Keratinocyte (primary cell): ENCODE results near the gene DNLZ. TPM values are rescaled to one million over a fixed set of nuclear protein-coding genes. Genes with fewer than 3 reads are reported as not detected.

Experiments
- DNase-seq: peaks from one replicate; pipeline ENCODE4 v3.0.0-alpha.2; 2011; ENCODE audit warnings: low read depth, missing footprints, low spot score
- FAIRE-seq: peaks from 2 replicates; lab custom pipeline; 2011; peaks lifted over from hg19 to GRCh38; lab: Jason Lieb, UNC
- H2AFZ ChIP-seq: 2 replicates; pipeline ENCODE4 v1.6.0; 2012; ENCODE audit warnings: low read length, control low read depth, inconsistent platforms; ENCODE audit not compliant: control insufficient read depth
- H3K27ac ChIP-seq: 2 replicates; pipeline ENCODE4 v1.5.1; 2011; ENCODE audit warnings: low read length; ENCODE audit not compliant: control insufficient read depth, insufficient read depth
- H3K27me3 ChIP-seq: 3 replicates; pipeline ENCODE4 v1.6.0; 2011; ENCODE audit warnings: low read length; ENCODE audit not compliant: control insufficient read depth, insufficient read depth; ENCODE audit errors: extremely low read depth
- H3K36me3 ChIP-seq, 2 experiments: 2 replicates in 1 of 2; 3 replicates in 1 of 2; pipeline ENCODE4 v1.5.1; 2011; ENCODE audit warnings: low read length in 2 of 2, mild to moderate bottlenecking in 1 of 2; ENCODE audit not compliant: control insufficient read depth in 2 of 2, insufficient read depth in 2 of 2; ENCODE audit errors: extremely low read depth in 1 of 2
- H3K4me1 ChIP-seq: 3 replicates; pipeline ENCODE4 v1.5.1; 2011; ENCODE audit warnings: low read length; ENCODE audit not compliant: control insufficient read depth, insufficient read depth; ENCODE audit errors: extremely low read depth
- H3K4me2 ChIP-seq: 3 replicates; pipeline ENCODE4 v1.6.0; 2011; ENCODE audit warnings: low read depth, low read length; ENCODE audit not compliant: control insufficient read depth, insufficient read depth; ENCODE audit errors: extremely low read depth
- H3K4me3 ChIP-seq, 3 experiments: fragments of 200-600 bp in 1 of 3; sonication (generic) in 1 of 3; 2 replicates in 2 of 3; 3 replicates in 1 of 3; pipeline ENCODE4 v1.5.1; 2011 to 2016; ENCODE audit warnings: low read length in 3 of 3, mild to moderate bottlenecking in 3 of 3, control low read depth in 2 of 3, inconsistent platforms in 1 of 3, low read depth in 1 of 3, mixed read lengths in 1 of 3, mixed run types in 1 of 3, moderate library complexity in 1 of 3; ENCODE audit not compliant: control insufficient read depth in 2 of 3, insufficient read depth in 2 of 3; ENCODE audit errors: extremely low read depth in 1 of 3
- H3K79me2 ChIP-seq: 2 replicates; pipeline ENCODE4 v1.6.0; 2012; ENCODE audit warnings: low read length; ENCODE audit not compliant: control insufficient read depth, insufficient read depth
- H3K9ac ChIP-seq: 3 replicates; pipeline ENCODE4 v1.6.0; 2011; ENCODE audit warnings: low read length; ENCODE audit not compliant: control insufficient read depth, insufficient read depth; ENCODE audit errors: extremely low read depth
- H3K9me1 ChIP-seq: 3 replicates; pipeline ENCODE4 v1.6.0; 2011; ENCODE audit warnings: low read length; ENCODE audit not compliant: control insufficient read depth, insufficient read depth; ENCODE audit errors: extremely low read depth
- H3K9me3 ChIP-seq: 2 replicates; pipeline ENCODE4 v1.5.1; 2012; ENCODE audit warnings: low read depth, low read length; ENCODE audit not compliant: control insufficient read depth
- H4K20me1 ChIP-seq: 3 replicates; pipeline ENCODE4 v1.6.0; 2011; ENCODE audit warnings: low read length; ENCODE audit not compliant: control insufficient read depth, insufficient read depth; ENCODE audit errors: extremely low read depth
- CTCF ChIP-seq, 3 experiments: IDR thresholded peaks in 1 of 3; conservative IDR thresholded peaks in 1 of 3; optimal IDR thresholded peaks in 1 of 3; 2 replicates in 2 of 3; 3 replicates in 1 of 3; pipeline versions ENCODE3 to v1.5.1; 2011; ENCODE audit warnings: low read length in 3 of 3, mild to moderate bottlenecking in 3 of 3, moderate library complexity in 2 of 3, control low read depth in 1 of 3, inconsistent platforms in 1 of 3; ENCODE audit not compliant: insufficient read depth in 2 of 3; ENCODE audit errors: extremely low read depth in 1 of 3
- EZH2 ChIP-seq: IDR thresholded peaks from one replicate; pipeline ENCODE4 v1.6.1; 2012; ENCODE audit warnings: inconsistent platforms, mild to moderate bottlenecking, low read length, moderate library complexity
- dilution Hi-C: fragments of 300-500 bp; cut with MboI; formaldehyde crosslinking; loops from one replicate; pipeline ENCODE4 v1.7.0; 2020; ENCODE audit warnings: low sequenced_read_pairs; ENCODE audit not compliant: extremely low pct_ligation_motif_present
- polyA plus RNA-seq, 5 experiments: library from polyadenylated mRNA; depleted of rRNA in 3 of 5; stranded (reverse) in 3 of 5; stranded (forward) in 1 of 5; unstranded in 1 of 5; fragments of >200 nt; gene quantifications; 1 replicate in 1 of 5; 2 replicates in 3 of 5; 3 replicates in 1 of 5; pipeline versions ENCODE4 v1.2.1 to v1.2.3, GENCODE V29; 2011 to 2012; ENCODE audit warnings: missing spikeins in 2 of 5, low read depth in 1 of 5, low replicate concordance in 1 of 5

DNLZ gene
- polyA plus RNA-seq, 1 donor (not counting 4 experiments of a cell fraction or from before 2014, with no cell fraction given) = 6.7 TPM

GRCh38 chr9:136400038-136400834, 36.7 kb upstream of the DNLZ start, which contains the start of gene SNAPC4:
Gene SNAPC4 (minus strand): TSS chr9:136400170. CDS start chr9:136398428, 1,742 bp downstream.
- peaks cover 12% of the 10 kb centered on the region for H3K4me1 ChIP-seq
- FAIRE-seq = peak; percentile 59
- dilution Hi-C loops = no loop called here
- H3K4me2 ChIP-seq = peak within 1 kb of the TSS; percentile 91
- peaks cover 4% of the 10 kb centered on the region for H3K9me1 ChIP-seq
- no peaks in the 10 kb centered on the region for H3K9me3 ChIP-seq
- H3K27ac ChIP-seq = peak within 1 kb of the TSS; percentile 60
- H2AFZ ChIP-seq = peak within 1 kb of the TSS; percentile 48
- H3K9ac ChIP-seq = peak within 1 kb of the TSS; percentile 92
- peaks cover 5% of the 10 kb centered on the region for H4K20me1 ChIP-seq
- H3K79me2 ChIP-seq = peaks cover 37% of the 10 kb centered on the region
- peak within 1 kb of the TSS; percentile 71 to 88 (median 75) for H3K4me3 ChIP-seq
- no peaks in the 10 kb centered on the region for H3K27me3 ChIP-seq
- H3K36me3 ChIP-seq = peaks cover 26 to 33% of the 10 kb centered on the region in 2 experiments
- peak; percentile 48 for DNase-seq
- TF ChIP-seq CTCF (optimal IDR thresholded peaks at IDR 0.05 in 1 of 3, IDR thresholded peaks at IDR 0.05 in 1 of 3, conservative IDR thresholded peaks at IDR 0.05 in 1 of 3; ENCODE audit: extremely low read depth in 1 of 3, insufficient read depth in 2 of 3, low read length in 3 of 3) (peak in 2 of 3 experiments; percentile 76 to 83), EZH2 (no peak)

GRCh38 chr9:136399176-136400037, 35.9 kb upstream of the DNLZ start:
- TF ChIP-seq EZH2 (no peak), CTCF (optimal IDR thresholded peaks at IDR 0.05 in 1 of 3, IDR thresholded peaks at IDR 0.05 in 1 of 3, conservative IDR thresholded peaks at IDR 0.05 in 1 of 3; ENCODE audit: extremely low read depth in 1 of 3, insufficient read depth in 2 of 3, low read length in 3 of 3) (no peak)
- Histone ChIP-seq H3K27me3 (no peaks in the 10 kb centered on the region), H3K4me2 (peak overlapping the region; percentile 91), H3K9me1 (peaks cover 4% of the 10 kb centered on the region), H3K79me2 (peaks cover 37% of the 10 kb centered on the region), H2AFZ (no peak overlapping the region), H3K36me3 (peaks cover 34 to 41% of the 10 kb centered on the region in 2 experiments), H3K4me3 (peak overlapping the region; percentile 71 to 88 (median 75)), H3K9ac (peak overlapping the region; percentile 92), H3K9me3 (no peaks in the 10 kb centered on the region), H3K27ac (peak overlapping the region; percentile 60), H3K4me1 (peaks cover 12% of the 10 kb centered on the region), H4K20me1 (peaks cover 5% of the 10 kb centered on the region)
- FAIRE-seq (no peak), DNase-seq (no peak)
- dilution Hi-C loops = no loop called here
